WI38 (cell line): ENCODE results near the gene CARD19.

Experiments used
- H3K4me3 ChIP-seq: 2 replicates; pipeline ENCODE4 v1.5.1; 2011; ENCODE audit warnings: low read depth, mild to moderate bottlenecking, control low read depth, low read length
- CTCF ChIP-seq: IDR thresholded peaks from 2 replicates; pipeline ENCODE4 v1.5.1; 2012; ENCODE audit warnings: low read depth, mild to moderate bottlenecking, control low read depth, low read length

Gene CARD19

GRCh38 chr9:93053781-93054331, 42.2 kb upstream of the CARD19 start:
- no peak for TF ChIP-seq CTCF
- H3K4me3 ChIP-seq, result no peak overlapping the region

GRCh38 chr9:93054758-93055704, 41.0 kb upstream of the CARD19 start:
- no peak overlapping the region for H3K4me3 ChIP-seq
- no peak for TF ChIP-seq CTCF

- no peak overlapping the region for H3K4me3 ChIP-seq
- TF ChIP-seq CTCF, result no peak
These were observed 38.8 kb upstream of the CARD19 start for GRCh38 chr9:93057042-93057702.

GRCh38 chr9:93057703-93058354, 38.2 kb upstream of the CARD19 start:
- H3K4me3 ChIP-seq, result no peak overlapping the region
- TF ChIP-seq CTCF, result no peak

- no peak within 1 kb of the TSS for H3K4me3 ChIP-seq
These were observed 37.5 kb upstream of the CARD19 start, which contains the start of gene SUSD3 for GRCh38 chr9:93058355-93059010. Gene SUSD3, plus strand, starts transcription at chr9:93058701. Its CDS starts 42 bp downstream, at chr9:93058743.

More at GRCh38 chr9:93058355-93059010, 37.5 kb upstream of the CARD19 start, which contains the start of gene SUSD3:
- TF ChIP-seq CTCF, result no peak
